HCT116 (cell line): ENCODE results near the gene LIN7B. TPM values are rescaled to one million over a fixed set of nuclear protein-coding genes. Genes with fewer than 3 reads are reported as not detected.

Experiments
- ATAC-seq: fragments of 200-7000 bp; cut with Tn5 transposase; 2 replicates; pipeline ENCODE4 v1.9.1; 2020; ENCODE audit warnings: mild to moderate bottlenecking, moderate library complexity
- BruUV-seq: library from RNA; stranded (reverse); fragments of 400-500 nt; replicated peaks from 2 replicates; lab custom pipeline; 2021; lab: Mats Ljungman, UMichigan
- CTCF ChIA-PET: fragments of 300-600 bp; sonication (Branson Sonifier 250); formaldehyde crosslinking; loops from one replicate; lab custom pipeline; 2021; ENCODE audit warnings: antibody characterized with exemption; lab: Charles Lee
- POLR2A ChIA-PET: fragments of 300-600, 350-600 bp; sonication (Branson Sonifier 250); formaldehyde crosslinking; loops from one replicate; lab custom pipeline; 2021; ENCODE audit warnings: antibody characterized with exemption; lab: Charles Lee
- RAD21 ChIA-PET, 2 experiments: fragments of 300-600 bp; sonication (Branson Sonifier 250); formaldehyde crosslinking; loops; one replicate each; lab custom pipeline; 2023; ENCODE audit warnings: low total read pairs in 2 of 2; ENCODE audit not compliant: uncharacterized antibody in 2 of 2, unreplicated experiment in 2 of 2, low non-redundant PET in 1 of 2; lab: Charles Lee
- DNase-seq: peaks from one replicate; pipeline ENCODE4 v3.0.0-alpha.2; 2010; ENCODE audit warnings: low read depth, low spot score
- H2AFZ ChIP-seq: fragments of 200-600 bp; shearing (Covaris generic), sonication (generic); 2 replicates; pipeline ENCODE4 v1.6.1; 2017; ENCODE audit warnings: low read depth, mixed run types, mixed read lengths, antibody characterized with exemption, low read length; ENCODE audit not compliant: poor library complexity, severe bottlenecking
- H3K27ac ChIP-seq: 2 replicates; pipeline ENCODE4 v1.5.1; 2012; ENCODE audit warnings: low read depth, low read length
- H3K27me3 ChIP-seq: fragments of 200-600 bp; sonication (generic); 2 replicates; pipeline ENCODE4 v1.6.1; 2016; ENCODE audit warnings: mixed run types, low read length, mixed read lengths; ENCODE audit not compliant: insufficient read depth
- H3K36me3 ChIP-seq, 2 experiments: fragments of 200-500 bp in 1 of 2; fragments of 200-600 bp in 1 of 2; sonication (Bioruptor generic) in 1 of 2; sonication (generic) in 1 of 2; 2 replicates each; pipeline versions ENCODE4 v1.5.1 to v1.6.1; 2014 to 2016; ENCODE audit warnings: low read length in 2 of 2, inconsistent platforms in 1 of 2, mixed read lengths in 1 of 2, mixed run types in 1 of 2; ENCODE audit not compliant: insufficient read depth in 2 of 2, control insufficient read depth in 1 of 2
- H3K4me1 ChIP-seq, 2 experiments: fragments of 200-600 bp in 1 of 2; sonication (generic) in 1 of 2; 2 replicates each; pipeline versions ENCODE4 v1.5.1 to v1.6.1; 2012 to 2017; ENCODE audit warnings: low read length in 2 of 2, inconsistent platforms in 1 of 2, mild to moderate bottlenecking in 1 of 2, mixed read lengths in 1 of 2, mixed run types in 1 of 2, moderate library complexity in 1 of 2; ENCODE audit not compliant: insufficient read depth in 2 of 2, control insufficient read depth in 1 of 2
- H3K4me2 ChIP-seq: fragments of 200-600 bp; sonication (generic); 2 replicates; pipeline ENCODE4 v1.6.1; 2017; ENCODE audit warnings: mixed run types, low read length, mixed read lengths
- H3K4me3 ChIP-seq, 2 experiments: fragments of 200-600 bp in 1 of 2; sonication (generic) in 1 of 2; replicated peaks in 1 of 2; 2 replicates each; pipeline ENCODE4 v1.5.1; 2011 to 2016; ENCODE audit warnings: low read length in 2 of 2, control low read depth in 1 of 2, low read depth in 1 of 2, mild to moderate bottlenecking in 1 of 2, mixed read lengths in 1 of 2, mixed run types in 1 of 2
- H3K79me2 ChIP-seq: fragments of 200-600 bp; sonication (generic); 2 replicates; pipeline ENCODE4 v1.6.1; 2017; ENCODE audit warnings: mild to moderate bottlenecking, mixed run types, low read length, moderate library complexity, mixed read lengths; ENCODE audit not compliant: insufficient read depth
- H3K9ac ChIP-seq: fragments of 200-600 bp; sonication (generic); 2 replicates; pipeline ENCODE4 v1.6.1; 2016; ENCODE audit warnings: low read length, mixed read lengths
- H3K9me2 ChIP-seq: fragments of 200-600 bp; sonication (generic), shearing (Covaris generic); 2 replicates; pipeline ENCODE4 v1.6.1; 2017; ENCODE audit warnings: mixed run types, mild to moderate bottlenecking, moderate library complexity; ENCODE audit not compliant: insufficient read depth
- H3K9me3 ChIP-seq, 2 experiments: fragments of 200-500 bp in 1 of 2; fragments of 200-600 bp in 1 of 2; sonication (Bioruptor generic) in 1 of 2; sonication (generic) in 1 of 2; 2 replicates each; pipeline ENCODE4 v1.6.1; 2014 to 2017; ENCODE audit warnings: low read length in 2 of 2, mixed read lengths in 2 of 2, inconsistent platforms in 1 of 2, low read depth in 1 of 2, mild to moderate bottlenecking in 1 of 2, mixed run types in 1 of 2, moderate library complexity in 1 of 2; ENCODE audit not compliant: control insufficient read depth in 1 of 2, insufficient read depth in 1 of 2
- H4K20me1 ChIP-seq: fragments of 200-600 bp; sonication (generic), shearing (Covaris generic); 2 replicates; pipeline ENCODE4 v1.6.1; 2017; ENCODE audit warnings: mixed run types, mild to moderate bottlenecking, moderate library complexity; ENCODE audit not compliant: insufficient read depth
- ATF3 ChIP-seq: IDR thresholded peaks from 2 replicates; pipeline ENCODE4 v1.6.1; 2012
- CBX3 ChIP-seq: IDR thresholded peaks from 2 replicates; pipeline ENCODE4 v1.6.1; 2012; ENCODE audit warnings: low read depth
- CEBPB ChIP-seq: IDR thresholded peaks from 2 replicates; pipeline ENCODE4 v1.6.1; 2012; ENCODE audit warnings: low read depth
- CTCF ChIP-seq, 3 experiments: fragments of 200-600 bp in 1 of 3; sonication (generic) in 1 of 3; IDR thresholded peaks in 2 of 3; conservative IDR thresholded peaks in 1 of 3; 2 replicates each; pipeline ENCODE4 v1.5.1; 2012 to 2017; ENCODE audit warnings: low read depth in 2 of 3, low read length in 2 of 3, antibody characterized with exemption in 1 of 3, borderline replicate concordance in 1 of 3, control low read depth in 1 of 3, mild to moderate bottlenecking in 1 of 3, mixed read lengths in 1 of 3, mixed run types in 1 of 3, moderate library complexity in 1 of 3; ENCODE audit not compliant: insufficient read depth in 1 of 3
- ELF1 ChIP-seq: IDR thresholded peaks from 2 replicates; pipeline ENCODE4 v1.6.1; 2012; ENCODE audit warnings: low read depth, borderline replicate concordance
- EZH2 ChIP-seq: fragments of 200-600 bp; sonication (generic); IDR thresholded peaks from 2 replicates; pipeline ENCODE4 v1.6.1; 2017; ENCODE audit warnings: antibody characterized with exemption, mixed run types
- EZH2phosphoT487 ChIP-seq: fragments of 200-600 bp; IDR thresholded peaks from 2 replicates; pipeline ENCODE4 v1.6.1; 2018; ENCODE audit warnings: antibody characterized with exemption, borderline replicate concordance
- FOSL1 ChIP-seq: IDR thresholded peaks from 2 replicates; pipeline ENCODE4 v1.6.1; 2012; ENCODE audit warnings: low read depth
- JUND ChIP-seq: IDR thresholded peaks from 2 replicates; pipeline ENCODE4 v1.6.1; 2012
- MAX ChIP-seq: IDR thresholded peaks from 2 replicates; pipeline ENCODE4 v1.6.1; 2012
- POLR2A ChIP-seq: IDR thresholded peaks from 2 replicates; pipeline ENCODE4 v1.7.0; 2011; ENCODE audit warnings: borderline replicate concordance; ENCODE audit not compliant: insufficient read depth, insufficient read length; ENCODE audit errors: extremely low read depth
- POLR2AphosphoS5 ChIP-seq: IDR thresholded peaks from 2 replicates; pipeline ENCODE4 v1.6.1; 2011; ENCODE audit warnings: mild to moderate bottlenecking, low read depth, low read length, moderate library complexity
- RAD21 ChIP-seq: IDR thresholded peaks from 2 replicates; pipeline ENCODE4 v1.6.1; 2012; ENCODE audit warnings: low read depth, mild to moderate bottlenecking
- REST ChIP-seq: IDR thresholded peaks from 2 replicates; pipeline ENCODE4 v1.6.1; 2012; ENCODE audit warnings: low read depth
- SIN3A ChIP-seq: IDR thresholded peaks from 2 replicates; pipeline ENCODE4 v1.6.1; 2012; ENCODE audit warnings: low read depth
- SP1 ChIP-seq: IDR thresholded peaks from 2 replicates; pipeline ENCODE4 v1.6.1; 2012; ENCODE audit warnings: low read depth
- SRF ChIP-seq: IDR thresholded peaks from 2 replicates; pipeline ENCODE4 v1.6.1; 2012; ENCODE audit warnings: low read depth
- YY1 ChIP-seq: IDR thresholded peaks from 2 replicates; pipeline ENCODE4 v1.6.1; 2011; ENCODE audit warnings: low read length, low read depth, moderate library complexity, mild to moderate bottlenecking; ENCODE audit not compliant: insufficient replicate concordance; ENCODE audit errors: extremely low read depth
- ZBTB33 ChIP-seq: IDR thresholded peaks from 2 replicates; pipeline ENCODE4 v1.6.1; 2011; ENCODE audit warnings: mild to moderate bottlenecking, low read length, moderate library complexity; ENCODE audit not compliant: insufficient replicate concordance; ENCODE audit errors: extremely low read depth
- ZFX ChIP-seq: fragments of 450-650 bp; IDR thresholded peaks from 2 replicates; pipeline ENCODE4 v1.6.1; 2017
- ZNF274 ChIP-seq: fragments of 200-500 bp; sonication (Bioruptor generic); IDR thresholded peaks from 2 replicates; pipeline ENCODE4 v1.6.1; 2014; ENCODE audit warnings: mild to moderate bottlenecking, low read depth, low read length, inconsistent platforms
- intact Hi-C: fragments of 100-400 bp; cut with micrococcal nuclease; formaldehyde crosslinking; loops from 2 replicates; pipeline ENCODE4 v1.10.0; 2022
- total RNA-seq: library from RNA; stranded (reverse); gene quantifications from one replicate; pipeline ENCODE4 v1.2.1, GENCODE V29; 2021; ENCODE audit not compliant: unreplicated experiment

Gene LIN7B
- total RNA-seq, 1 experiment from 2014 or later = 7.2 TPM

GRCh38 chr19:49149652-49150105 is 35.5 kb downstream of the LIN7B start:
- H3K4me1 ChIP-seq = peaks cover 25 to 57% of the 10 kb centered on the region in 2 experiments
- CTCF ChIA-PET = interaction anchor here (1.3 to 3.0 kb wide), 3 partner anchors 14 to 52 kb away, joined by 5 to 17 read pairs (median 10); no protein-coding TSS in a partner anchor
- TF ChIP-seq CTCF (IDR thresholded peaks at IDR 0.05 in 2 of 3, conservative IDR thresholded peaks at IDR 0.05 in 1 of 3; ENCODE audit: borderline replicate concordance in 1 of 3, insufficient read depth in 1 of 3, low read depth in 2 of 3, low read length in 2 of 3) = no peak
- TF ChIP-seq ZFX = no peak
- no peak for TF ChIP-seq POLR2AphosphoS5
- TF ChIP-seq YY1 = no peak
- TF ChIP-seq CEBPB = no peak
- TF ChIP-seq ELF1 = no peak
- peak; percentile 67; the same call in 1 of the 2 replicates for TF ChIP-seq SIN3A
- no peak for TF ChIP-seq RAD21
- TF ChIP-seq EZH2phosphoT487 = no peak
- TF ChIP-seq FOSL1 = no peak
- no peak for TF ChIP-seq ZBTB33
- peak; percentile 66 for TF ChIP-seq POLR2A
- no peak for TF ChIP-seq REST
- TF ChIP-seq ZNF274 = no peak
- no peak for TF ChIP-seq CBX3
- TF ChIP-seq SRF = no peak
- TF ChIP-seq EZH2 = no peak
- peak; percentile 64 for TF ChIP-seq SP1
- TF ChIP-seq JUND = peak; percentile 68
- TF ChIP-seq MAX = peak; percentile 78
- TF ChIP-seq ATF3 = no peak

More at GRCh38 chr19:49149652-49150105, 35.5 kb downstream of the LIN7B start:
- ChIA-PET RAD21 (interaction anchor here (0.9 to 1.0 kb wide), 2 partner anchors 52 to 59 kb away, joined by 3 read pairs; no protein-coding TSS in a partner anchor), POLR2A (interaction anchor here (0.8 to 2.3 kb wide), 7 partner anchors 11 to 59 kb away, joined by 3 to 8 read pairs (median 5); partner anchors contain the start of gene LIN7B)
- Histone ChIP-seq H4K20me1 (no peaks in the 10 kb centered on the region), H3K4me2 (peak overlapping the region; percentile 99), H3K4me3 (peak overlapping the region; percentile 90 to 95), H3K9me3 (no peaks in the 10 kb centered on the region), H3K36me3 (no peaks in the 10 kb centered on the region), H3K27me3 (no peaks in the 10 kb centered on the region), H2AFZ (no peak overlapping the region), H3K9ac (peak overlapping the region; percentile 98), H3K79me2 (no peaks in the 10 kb centered on the region), H3K27ac (peak overlapping the region; percentile 94), H3K9me2 (no peaks in the 10 kb centered on the region)
- peak; percentile 85 for DNase-seq
- peak; percentile 15 for ATAC-seq
- BruUV-seq = no TSS peak
- intact Hi-C loops = loop anchor here (1.0 kb wide), 1 partner anchor 52 kb away; no protein-coding TSS in a partner anchor
